SH-SY5Y (cell line): ENCODE results near the gene LPAR1.

Source experiments
- GATA2 ChIP-seq: IDR thresholded peaks from 2 replicates; pipeline ENCODE4 v1.6.1; 2011; ENCODE audit warnings: mild to moderate bottlenecking, low read depth, low read length
- GATA3 ChIP-seq: IDR thresholded peaks from 2 replicates; pipeline ENCODE4 v1.6.1; 2011; ENCODE audit warnings: low read depth, mild to moderate bottlenecking, low read length, moderate library complexity

DNA sequence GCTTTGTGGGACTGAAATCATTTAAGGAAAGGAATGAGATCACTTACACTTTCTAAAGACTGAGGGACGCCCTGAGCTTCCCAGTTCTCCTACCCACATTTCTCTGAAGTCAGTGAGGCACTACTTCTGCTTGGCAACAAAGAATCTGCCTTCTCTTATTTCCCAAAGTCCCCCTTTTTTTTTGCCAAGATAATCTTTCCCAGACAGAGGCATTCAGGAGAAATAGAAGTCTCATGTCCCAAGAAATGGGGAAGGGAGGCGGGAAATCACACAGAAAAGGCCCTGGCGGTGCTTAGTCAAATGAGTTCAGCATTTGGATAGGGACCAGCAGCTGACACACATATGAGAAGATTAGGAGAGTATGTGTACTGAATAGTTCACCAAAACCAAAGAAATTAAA lies 210.0 kb downstream of the LPAR1 start:
- TF ChIP-seq GATA2 (no peak), GATA3 (no peak)
